Measurements from ENCODE around the gene SEMA3C.
A peak's percentile ranks its signal among the peaks of the same experiment; 100 is the strongest.

Gene SEMA3C

DNA sequence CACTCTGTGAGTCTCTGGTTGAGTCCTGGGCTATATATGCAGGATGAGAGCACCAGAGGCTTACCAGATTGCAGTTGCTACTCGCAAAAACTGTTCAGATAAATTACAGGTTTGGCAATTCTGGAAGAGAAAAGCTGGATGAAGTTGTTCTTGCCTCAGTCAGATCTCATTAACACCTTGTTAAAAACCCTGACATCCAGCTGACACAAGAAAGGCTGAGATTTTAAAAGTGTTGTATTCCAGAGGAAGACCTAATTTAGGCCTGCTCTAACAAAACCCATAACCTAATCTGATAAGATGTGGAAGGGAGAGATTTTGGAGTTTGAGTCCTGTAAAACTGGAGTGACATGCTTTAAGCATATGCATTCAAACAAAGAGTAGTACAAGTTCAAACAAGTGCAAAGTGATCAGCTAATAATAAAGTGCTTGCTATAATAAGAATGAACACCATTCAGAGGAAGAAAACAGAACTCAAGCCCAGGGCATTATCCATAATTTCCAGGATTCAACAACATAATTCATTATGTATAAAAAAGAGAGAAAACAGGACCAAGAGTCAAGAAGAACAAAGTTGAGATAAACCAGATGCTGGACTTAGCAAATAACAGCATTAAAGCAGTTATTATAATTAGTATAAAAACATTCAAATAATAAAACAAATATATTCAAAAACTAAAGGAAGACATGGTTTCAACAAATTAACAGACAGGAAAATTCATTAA lies 144.9 kb downstream of the SEMA3C start:
- no peak for DNase-seq

DNA sequence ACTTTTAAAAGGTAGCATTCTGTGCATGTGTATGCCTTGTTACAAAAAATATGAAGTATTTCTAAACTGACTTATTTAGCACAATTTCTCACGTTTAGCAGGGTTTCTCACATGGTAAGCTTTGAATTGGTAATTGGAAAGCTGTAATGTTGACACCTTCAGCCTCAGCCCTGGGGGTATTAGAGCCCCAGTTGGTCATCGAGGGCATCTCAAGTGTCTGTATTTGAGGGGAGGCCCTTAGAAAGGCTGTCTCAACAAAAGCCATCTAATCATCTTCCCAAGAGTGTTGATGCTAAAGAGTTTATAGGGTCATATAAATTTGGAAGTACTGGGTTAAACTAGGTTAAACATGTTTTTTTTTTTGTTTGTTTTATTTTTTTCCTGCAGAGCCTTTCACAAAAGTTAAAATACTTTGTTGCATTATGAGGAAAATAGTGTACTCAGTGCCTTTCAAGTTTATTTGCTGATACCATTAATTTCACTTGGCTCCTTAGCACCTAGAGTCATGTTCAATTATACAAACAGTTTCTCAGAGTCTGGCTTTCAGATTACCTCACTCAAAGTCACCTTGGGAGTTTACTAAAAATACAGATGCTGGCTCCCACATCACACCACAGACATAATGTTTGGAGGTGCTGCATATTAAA lies 146.4 kb downstream of the SEMA3C start:
- DNase-seq = no peak

DNA sequence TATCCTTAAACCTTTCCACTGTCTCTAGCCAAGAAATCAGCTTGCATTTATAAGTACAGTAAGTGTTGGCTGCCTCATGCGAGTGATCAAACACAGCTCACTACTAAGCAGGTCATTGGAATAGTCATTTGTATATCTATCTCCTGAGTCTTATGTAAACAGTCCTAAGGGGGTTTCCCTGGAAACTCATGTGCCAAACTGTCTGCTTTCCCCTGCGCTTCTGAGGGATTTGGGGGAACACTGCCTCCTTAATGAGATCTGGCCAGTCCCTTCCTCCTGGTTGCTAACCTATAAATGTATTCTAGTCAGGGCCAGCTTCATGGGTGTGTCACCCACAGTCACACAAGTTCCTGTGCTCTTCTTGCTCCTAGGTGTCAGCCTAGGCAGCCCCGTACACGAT lies 147.3 kb downstream of the SEMA3C start:
- DNase-seq = no peak

DNA sequence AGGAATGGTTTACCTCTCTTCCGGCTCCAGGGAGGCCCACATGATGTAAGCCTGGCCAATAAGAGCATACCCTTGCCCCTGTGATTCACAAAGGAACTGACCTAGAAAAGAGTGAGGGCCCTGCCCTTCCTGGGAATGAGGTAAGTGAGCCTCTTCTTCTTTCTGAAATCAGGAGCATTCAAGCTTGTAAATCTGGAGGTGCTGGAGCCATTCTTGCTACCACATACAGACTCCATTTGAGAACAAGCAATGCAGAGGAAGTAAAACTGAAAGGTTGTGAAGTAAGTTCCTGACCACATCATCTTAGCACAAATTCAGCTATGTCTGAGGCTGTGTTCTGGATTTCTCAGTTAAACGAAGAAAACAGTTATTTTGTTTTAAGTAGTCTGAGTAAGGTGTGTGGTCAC lies 148.2 kb downstream of the SEMA3C start:
- no peak for DNase-seq

DNA sequence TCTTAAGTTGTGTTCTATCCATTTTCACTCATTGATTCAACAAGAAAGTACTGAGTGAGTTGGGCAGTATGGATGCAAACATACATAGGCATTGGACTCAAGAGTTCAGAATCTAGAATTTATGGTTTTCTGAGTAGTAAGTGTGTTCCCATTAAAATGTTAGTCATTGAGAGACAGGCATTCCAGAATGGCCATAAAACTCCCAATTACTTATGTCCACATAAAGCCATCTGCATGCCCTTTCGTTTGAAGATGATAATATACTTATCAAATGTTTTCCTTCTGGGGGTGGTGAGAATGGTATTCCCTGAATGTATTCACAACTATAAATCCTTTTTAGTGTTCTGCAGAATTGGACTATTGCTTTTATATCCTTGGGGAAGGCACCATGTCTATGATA lies 148.8 kb downstream of the SEMA3C start:
- DNase-seq = no peak

DNA sequence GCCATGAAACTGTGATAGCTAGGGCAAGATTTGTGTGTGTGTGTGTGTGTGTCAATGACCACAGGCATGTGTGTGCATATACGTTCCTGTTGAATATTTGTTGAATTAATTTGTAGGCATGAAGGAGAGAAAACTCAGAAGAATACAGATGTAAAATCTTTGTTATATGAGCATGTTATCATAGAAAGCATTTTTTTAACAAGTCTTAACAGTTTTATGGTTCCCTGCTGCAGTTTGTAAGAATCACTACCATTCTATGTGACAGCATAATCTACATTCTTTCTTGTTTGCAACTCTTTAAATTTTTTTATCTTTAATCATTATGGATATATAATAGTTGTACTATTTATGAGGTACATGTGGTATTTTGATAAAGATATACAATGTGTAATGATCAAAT lies 150.1 kb downstream of the SEMA3C start:
- no peak for DNase-seq

DNA sequence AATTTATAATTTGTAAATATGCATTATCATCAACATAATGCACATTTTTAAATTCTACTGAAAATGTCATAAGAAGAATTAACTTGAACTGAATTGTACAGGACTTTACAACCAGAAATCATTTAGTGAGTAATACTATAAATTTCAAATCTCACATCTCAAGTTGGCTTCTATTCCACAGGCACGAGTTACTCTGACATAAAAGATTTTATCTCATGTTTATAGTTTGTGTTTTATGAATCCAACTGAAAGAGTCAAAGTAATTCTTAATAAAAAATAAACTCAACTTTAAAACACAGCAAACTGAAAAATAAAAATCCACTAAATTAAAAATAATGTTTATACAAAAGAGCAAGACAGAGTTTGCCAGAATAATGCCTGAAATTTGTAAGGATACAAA lies 151.2 kb downstream of the SEMA3C start:
- no peak for DNase-seq

DNA sequence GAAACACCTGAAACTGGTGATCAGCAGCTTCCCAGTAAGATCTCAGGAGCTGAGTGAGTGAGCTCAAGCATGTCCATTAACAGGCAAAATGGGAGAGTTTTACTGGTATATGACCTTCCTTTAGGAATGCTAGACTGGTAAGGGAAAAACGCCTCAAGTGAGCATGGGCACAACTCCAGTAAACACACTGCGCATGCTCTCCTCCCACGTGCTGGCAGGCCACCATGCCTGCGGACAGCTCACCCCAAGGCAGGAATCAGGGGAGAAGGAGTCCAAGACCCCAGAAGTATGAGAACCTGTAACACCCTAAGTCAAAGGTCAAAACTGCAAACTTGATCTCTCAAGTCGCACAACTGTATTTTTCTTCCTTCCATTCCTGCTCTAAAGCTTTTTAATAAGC lies 152.1 kb downstream of the SEMA3C start:
- no peak for DNase-seq

DNA sequence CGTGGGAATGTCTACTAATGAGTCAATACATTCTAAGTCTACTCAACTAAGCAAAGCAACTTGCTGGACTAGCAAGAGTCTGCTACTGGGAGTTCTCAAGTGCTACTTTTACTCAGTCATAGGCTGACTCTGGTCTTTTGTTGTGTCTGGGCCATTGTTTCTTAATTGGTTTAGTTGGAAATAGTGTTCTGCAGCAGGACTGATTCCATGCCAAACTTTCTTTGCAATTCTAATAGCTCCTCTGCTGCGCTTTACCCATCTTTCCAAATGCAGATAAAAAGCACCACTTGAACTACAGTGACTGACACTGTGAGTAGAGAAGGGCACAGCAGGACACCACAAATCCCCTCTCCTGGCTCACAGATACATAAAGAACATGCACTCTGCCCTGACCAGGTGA lies 154.7 kb downstream of the SEMA3C start:
- peak; percentile 65 for DNase-seq

DNA sequence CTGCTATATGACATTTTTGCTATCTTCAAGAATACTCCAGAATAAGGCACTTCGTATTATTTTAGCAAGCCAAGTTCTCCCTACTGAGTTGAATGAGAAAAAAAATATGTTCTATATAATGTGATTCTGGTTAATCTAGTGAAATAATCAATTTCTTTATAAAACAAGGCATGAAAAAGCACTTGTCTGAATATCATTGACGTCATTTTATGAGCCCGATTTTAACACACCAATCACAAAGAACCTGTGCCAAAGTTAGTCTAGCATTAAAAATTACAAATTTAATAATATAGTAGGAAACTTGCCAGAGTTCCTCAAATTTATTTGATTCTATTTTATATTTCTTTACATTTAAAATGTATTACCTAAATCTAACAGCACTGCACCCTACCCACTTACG lies 155.1 kb downstream of the SEMA3C start:
- no peak for DNase-seq

DNA sequence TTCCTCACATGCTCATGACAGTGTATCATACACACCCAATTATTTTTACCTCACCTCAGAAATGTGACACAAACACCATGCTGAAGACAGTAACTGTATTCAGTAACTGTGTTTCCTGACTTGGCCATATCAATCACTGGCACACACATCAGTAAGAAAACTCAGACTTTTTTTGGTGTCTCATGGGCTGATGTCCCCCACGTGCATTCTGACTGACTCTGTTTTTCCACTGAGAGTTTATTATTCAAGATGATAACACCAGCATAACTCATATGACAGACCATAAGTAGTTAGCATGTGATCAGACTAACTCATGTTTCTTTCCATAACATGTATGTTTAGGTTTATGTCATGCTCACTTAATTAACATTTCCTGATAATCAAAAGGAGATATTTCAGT lies 155.6 kb downstream of the SEMA3C start:
- DNase-seq = no peak

DNA sequence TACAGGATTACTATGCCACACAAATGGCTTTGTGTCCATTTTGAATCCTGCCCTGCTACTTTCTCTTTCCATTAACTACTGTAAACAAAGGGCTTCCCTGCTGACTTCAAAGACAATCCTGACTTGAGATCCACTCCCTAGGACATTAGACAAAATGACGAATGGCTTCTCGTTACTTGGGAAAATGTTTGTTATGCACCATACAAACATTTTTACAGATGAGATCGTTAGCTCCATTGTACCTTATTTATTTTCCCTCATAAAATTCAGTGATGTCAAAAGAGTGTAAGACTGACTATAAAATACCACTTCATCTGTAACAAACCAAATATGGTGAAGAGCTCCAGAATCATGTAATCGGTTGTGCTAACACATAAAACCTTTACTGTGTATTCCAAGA lies 158.6 kb downstream of the SEMA3C start:
- DNase-seq = no peak

DNA sequence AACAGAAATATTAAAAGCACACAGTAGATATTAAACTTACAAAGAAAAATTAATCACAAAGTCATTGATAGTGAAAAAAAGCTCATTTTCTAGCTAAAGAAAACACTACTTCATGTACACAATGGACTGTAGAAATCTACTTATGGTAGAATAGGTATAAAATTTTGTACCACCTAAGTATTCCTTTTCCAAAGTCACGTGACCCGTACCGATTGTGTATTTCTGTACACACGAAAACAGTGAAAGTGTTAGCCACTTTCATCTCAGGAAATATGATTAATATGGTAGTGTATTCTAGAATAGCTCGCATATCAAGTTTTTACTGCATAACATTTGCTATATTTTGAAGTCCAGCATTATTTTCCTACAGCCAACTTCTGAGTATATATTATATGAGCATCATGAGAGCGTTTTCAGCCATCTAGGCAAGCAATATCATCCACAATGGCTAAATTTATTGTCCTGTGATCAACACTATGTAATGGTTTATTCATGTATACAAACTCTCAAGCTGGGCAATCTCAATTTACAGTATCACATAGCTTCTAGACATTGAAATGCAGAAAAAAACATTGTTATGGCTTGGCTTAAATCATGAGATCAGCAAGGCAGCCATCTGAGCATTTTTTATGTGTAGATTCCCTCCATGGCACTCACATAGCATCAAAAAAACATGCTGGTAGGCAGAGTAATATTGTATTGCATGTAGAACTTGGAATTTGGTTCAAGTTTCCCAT lies 165.7 kb downstream of the SEMA3C start:
- DNase-seq = no peak

DNA sequence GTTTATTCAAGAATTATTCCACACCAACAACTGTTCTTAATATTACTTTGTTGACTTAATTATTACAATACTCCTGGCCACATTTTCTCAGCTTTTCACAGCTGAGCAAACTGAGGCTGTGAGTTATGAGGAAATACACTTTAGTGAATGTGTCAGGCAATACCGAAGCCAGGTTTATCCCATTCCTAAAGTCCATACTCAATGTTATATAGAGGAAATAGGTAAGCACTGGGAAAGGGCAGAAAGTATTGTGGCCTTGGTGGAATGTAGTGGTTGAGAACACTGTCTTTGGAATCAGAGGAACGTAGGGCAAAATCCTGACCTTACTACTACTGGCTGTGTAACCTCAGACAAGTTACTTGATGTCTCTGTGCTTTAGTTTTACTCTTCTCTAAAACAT lies 169.6 kb downstream of the SEMA3C start:
- no peak for DNase-seq

DNA sequence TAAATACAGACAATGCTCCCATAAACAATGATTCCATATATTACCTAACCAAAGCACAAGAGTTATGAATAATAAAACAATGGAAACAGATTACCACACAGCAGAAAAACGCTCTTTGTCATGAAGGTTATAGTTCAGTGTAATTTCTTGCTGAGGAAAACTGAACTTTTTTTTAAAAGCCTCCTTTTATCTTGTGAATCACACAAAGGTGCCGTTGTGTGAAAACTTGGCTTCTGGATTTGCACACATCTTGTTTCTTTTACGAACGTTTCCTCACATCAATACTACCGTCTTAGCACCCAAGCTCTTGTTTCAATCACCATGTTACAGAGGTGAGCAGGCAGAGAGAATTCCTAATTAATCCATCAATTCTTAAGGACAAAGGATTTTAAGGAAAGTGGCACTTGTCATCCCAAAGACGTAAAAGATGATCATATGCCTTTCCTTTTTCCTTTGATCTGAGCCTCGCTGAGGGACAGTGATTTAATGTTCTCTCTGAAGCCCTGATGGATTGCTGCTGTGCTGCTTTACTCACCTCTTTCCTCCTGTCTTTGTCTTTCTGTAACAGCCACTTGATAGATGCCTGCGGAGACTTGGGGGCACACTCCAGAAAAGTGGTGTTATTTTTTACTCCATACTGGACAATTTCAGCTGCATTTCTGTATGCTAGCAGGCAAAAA lies 170.3 kb downstream of the SEMA3C start:
- peak; percentile 95 for DNase-seq

DNA sequence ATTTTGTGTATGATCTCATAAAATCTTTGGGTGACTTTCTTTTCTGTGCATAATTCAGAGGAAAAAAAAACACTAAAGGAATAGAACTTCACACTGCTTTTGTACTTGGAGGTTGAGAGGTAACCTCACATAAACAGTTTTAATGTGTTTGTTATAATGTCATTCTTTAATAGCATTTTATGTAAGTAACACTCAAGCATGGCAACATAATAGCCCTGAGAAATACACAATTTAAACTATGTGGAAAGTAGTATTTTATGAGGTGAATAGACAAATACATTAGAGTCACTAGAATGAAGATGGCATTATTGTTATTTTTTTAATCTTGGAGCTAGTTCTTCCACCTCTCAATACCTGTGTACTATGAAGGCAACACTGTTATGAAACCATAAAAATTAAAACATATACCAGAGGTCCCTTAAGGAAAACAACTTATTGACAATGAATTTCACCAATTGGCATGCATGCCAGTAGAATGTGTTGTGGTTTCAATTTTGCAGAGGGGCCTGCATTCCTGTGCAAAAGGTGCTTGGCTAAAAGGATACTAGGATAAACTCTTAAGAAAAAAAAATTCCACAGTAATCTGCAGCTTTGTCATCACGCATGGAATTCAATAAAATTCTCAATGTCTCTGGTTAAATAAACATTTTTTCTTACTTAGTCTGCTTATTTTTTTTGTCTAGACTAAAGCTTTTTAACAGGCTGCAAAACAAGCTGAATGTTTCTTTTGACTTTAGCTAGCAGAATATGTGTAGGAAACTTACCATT lies 177.9 kb downstream of the SEMA3C start:
- DNase-seq = no peak

DNA sequence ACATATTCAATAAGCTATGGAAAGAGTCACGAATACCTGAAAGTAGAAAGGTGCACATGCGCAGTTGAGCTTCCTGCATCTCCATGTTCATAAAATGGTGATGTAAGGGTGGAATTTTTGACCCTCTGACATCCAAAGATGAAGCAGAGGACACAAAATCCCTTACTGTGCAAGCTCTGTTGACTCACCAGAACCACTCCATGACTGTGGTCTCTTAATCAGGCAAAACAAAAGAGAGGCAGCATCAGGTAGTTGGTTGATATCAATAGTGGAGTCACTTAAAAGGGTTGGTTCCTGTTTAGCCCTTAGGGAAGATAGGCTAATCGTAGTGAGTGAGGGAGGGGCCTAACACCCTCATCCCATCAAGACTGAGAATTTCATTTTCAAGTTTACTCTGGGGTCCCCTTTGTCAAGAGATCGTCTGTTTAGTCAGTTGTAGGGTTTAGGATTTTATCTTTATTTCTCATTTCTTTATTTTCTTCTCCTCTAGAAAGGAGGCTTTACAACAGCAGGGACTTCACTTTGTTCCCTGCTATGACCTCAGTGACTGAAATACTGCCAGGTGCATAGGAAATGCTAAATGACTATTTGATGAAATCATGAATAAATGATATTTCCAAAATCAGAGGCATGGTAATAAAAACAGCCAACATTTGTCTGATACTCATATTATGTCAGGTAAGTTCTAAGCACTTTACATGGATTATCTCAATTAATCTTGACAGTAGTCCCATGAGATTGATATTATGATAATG lies 182.3 kb downstream of the SEMA3C start:
- DNase-seq = no peak

DNA sequence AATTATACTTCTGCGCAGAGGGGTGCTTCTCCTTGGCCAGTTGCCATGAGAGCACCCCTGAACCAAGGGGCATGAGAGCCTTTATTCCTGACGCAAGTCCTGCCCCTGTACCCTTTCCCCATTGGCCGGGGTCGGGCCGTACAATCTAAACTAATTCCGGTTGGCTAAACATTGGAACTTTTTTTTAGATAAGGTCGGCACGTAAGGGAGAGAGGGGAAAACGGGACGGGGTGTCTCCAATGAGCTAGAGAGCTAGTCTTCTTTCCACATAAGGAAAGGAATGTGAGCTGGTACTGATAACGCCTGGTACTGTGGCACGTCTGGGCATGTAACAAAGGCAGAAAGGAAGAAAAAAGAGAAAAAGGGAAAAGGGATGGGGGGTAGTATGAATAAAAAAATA lies 183.5 kb downstream of the SEMA3C start:
- DNase-seq = no peak

DNA sequence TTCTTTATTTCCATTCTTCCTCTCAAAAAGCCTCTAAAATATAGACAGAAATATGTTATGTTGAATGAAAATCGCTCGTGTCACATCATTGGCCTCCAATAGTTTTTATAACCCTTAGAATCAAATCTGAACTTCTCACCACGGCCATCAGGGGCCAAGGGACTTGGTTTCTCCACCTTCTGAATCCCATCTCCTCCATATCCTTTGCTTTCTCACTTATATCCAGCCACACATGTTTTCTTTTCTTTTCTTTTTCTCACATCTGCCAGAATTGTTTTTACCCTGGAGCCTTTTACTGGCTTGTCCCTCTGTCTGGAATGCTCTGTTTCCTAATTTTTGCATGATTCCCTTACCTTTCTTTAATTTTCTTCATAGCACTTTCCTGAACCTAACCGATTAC lies 184.8 kb downstream of the SEMA3C start:
- DNase-seq = no peak

DNA sequence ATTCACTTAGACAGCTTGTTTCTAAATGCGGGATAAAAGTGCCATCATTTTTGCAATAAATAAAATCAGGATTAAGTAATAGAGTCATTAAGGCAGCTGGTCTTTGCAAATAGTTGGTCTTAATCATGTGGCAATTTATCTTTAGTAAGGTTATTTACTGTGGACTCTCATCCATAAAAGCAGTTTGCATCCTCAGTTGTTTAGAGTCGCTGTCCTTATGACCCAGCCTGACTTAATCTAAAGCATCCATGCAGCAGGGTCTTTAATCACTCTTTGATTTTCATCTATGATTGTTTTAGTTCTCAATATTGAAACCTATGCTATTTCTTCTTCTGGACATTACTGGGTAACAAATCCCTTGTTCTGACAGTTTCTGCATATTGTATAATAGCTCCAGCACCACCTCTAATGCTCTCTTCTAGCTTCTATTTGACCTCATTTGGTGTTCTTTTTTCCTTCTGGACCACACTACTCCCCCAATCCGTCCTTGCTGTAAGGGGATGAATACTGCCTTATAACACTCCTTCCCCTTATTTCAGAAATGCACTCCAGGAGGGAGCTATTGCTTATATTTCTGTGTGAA lies 185.4 kb downstream of the SEMA3C start:
- DNase-seq = no peak

DNA sequence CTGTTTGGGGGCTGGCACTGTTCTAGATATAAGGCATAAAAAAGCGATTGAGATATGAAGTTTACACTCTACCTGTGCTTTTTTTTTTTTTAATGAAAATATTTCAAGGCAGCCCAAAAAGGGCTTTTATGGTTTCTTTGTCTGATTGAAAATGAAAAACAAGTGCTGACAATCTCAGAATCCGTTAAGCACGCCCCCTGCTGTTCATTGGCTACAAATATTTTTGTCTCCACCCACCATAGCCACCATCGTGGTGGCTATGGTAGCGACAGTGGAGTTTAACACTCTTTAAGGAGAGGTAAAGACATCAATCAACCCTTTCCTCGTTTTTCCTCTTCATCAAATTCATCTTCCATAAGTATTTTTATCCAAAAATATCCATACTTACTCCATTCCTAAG lies 186.2 kb downstream of the SEMA3C start:
- no peak for DNase-seq

DNA sequence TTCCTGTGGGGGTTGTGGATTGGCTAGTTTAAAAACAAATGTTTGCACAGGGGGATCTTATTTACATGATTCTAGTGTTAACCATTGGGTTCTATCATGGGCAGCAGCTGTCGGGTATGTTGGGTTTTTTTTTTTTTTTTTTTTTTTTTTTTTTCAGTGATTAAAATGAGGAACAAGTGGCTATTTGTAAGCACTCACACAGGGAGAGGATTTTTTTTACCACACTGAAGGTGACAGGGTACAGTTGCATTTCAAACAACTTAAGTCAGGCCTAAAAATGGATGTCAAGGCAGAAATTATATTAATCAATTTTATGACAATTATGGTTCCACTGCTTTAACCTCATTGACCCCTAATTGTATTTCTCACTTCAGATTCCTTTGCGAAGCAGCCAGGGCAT lies 187.6 kb downstream of the SEMA3C start:
- DNase-seq = no peak

All from NCI-H2227 treated with DMSO at 0.1 percent for 48 hours (cell line).